NCI-H345 (cell line): ENCODE measurements around the gene CHSY3.

Experiments used
- DNase-seq: peaks from one replicate; lab custom pipeline; 2025; lab: John Stamatoyannopoulos, UW

CHSY3 gene

DNA sequence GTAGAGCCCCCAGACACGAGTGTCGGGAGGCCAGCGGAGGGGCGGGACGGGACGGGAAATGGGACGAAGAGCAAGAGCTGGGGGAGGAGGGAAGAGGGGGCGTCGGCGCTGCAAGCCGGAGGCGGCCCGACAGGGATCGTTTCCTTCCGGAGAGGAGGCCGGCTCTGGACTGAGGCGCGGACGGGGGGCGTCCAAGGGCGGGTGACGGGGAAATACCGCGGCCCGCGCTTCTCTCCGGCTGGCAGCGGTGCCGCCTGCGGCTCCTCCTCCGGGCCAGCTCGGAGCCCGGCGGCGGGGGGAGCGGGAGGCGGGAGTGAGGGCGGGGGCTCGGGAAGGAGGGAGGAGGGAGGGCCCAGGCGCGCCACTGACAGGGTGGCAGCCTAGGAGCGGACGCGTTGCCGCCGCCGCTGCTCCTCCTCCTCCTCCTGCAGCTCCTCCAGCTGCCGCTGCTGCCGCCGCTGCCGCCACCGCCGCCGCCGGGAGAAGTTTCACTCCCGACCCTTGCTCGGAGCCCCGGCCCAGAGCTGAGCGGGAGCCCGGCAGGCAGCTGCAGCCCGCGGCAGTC is at the start of gene CHSY3:
TSS of gene CHSY3 (plus strand) at position 364 of the 565 bp plus-strand sequence.
- DNase-seq = peak; percentile 16

DNA sequence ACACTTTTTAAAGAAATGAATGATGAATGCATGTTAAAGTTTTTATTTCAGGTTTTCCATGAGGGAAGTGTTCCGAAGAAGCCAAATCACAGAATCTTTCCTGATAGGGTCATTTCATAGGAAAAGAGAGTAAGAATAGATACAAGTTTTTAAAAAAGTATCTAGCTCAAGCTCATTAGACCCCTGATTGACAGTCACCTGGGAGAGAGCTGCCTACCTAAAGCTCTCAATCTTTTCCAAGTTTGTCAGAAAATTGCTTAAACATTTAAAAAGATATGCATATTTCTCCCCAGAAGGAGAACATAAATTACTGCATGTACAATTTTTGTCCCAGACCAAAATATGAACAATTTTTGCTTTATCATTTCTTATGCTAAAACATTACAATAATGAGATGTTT is 47.9 kb upstream of the CHSY3 start:
- DNase-seq = no peak

DNA sequence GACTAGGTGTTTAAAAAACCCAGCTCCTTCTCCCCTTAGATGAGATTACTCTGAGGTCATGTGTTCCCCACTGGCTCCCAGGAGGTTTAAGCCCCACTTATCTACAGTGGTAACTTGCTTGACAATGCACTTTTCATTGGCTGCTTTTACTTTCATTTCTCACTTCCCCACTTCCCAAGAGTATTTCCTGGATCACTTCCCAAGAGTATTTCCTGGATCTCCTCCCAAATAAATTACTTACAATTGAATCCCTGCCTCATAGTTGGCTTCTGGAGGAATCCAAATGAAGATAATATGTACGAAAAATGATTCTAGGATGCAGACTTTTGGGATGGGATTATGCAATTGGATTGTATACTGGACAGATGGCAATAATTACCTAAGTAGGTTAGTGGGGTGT is 47.1 kb upstream of the CHSY3 start:
- no peak for DNase-seq

DNA sequence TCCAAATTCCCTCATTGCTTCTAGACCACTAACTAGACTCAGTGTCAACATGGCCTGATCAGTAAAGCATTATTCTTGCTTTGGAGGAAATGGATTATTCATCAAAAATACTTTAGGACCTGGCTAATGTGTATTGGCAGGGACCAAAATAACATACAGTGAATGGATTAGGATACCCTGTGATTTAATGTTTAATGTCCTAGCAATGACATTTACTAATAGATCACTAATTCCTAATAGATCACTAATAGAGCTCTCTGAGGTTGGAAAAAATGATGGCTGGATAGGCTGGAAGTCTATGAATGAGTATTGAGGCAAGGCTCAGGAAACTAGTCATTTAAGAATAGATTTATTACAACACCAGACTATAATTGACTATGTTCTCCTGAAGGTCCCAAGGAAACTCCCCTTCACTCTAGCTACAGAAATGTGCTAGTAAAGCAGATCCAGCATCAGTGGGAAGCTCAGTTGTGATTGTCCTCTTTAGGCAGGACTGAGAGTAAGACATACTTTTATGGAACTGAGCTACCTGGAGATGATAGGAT is 46.1 kb upstream of the CHSY3 start:
- DNase-seq = no peak

DNA sequence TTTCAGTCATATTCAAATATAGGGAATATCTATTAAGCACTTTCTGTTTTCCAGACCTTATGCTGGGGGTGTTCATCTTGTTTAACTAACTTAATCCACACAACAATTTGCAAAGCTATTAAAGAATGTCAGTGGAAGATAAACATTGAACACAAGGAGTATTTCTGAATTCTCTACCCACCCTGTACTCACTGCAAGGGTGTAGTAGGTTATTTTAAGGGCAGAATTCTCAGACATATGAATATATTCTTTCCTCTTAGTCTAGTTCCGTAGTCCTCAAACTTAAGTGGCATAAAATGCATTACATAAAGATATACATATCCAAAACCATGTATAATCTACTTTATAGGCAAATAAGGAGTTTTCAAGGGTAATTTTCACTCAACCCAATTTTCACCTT is 19.9 kb upstream of the CHSY3 start:
- DNase-seq = no peak

DNA sequence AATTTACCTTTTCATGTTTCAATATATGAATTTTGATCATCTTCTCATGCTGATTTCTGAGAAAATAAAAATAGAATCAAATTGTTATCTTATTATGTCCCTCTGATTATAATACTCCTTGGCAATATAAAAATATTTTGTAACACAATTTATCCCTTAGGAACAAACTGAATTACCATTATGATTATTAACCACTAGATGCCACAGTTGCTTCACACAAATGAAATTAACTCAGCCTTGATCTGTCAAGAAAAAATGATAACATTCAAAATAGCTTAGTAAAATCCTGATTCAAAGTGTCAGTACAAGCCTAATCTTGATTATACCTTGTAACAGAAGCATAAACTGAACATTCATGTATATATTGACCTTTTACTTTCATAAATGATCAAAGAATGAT is 4.8 kb upstream of the CHSY3 start:
- DNase-seq = no peak

DNA sequence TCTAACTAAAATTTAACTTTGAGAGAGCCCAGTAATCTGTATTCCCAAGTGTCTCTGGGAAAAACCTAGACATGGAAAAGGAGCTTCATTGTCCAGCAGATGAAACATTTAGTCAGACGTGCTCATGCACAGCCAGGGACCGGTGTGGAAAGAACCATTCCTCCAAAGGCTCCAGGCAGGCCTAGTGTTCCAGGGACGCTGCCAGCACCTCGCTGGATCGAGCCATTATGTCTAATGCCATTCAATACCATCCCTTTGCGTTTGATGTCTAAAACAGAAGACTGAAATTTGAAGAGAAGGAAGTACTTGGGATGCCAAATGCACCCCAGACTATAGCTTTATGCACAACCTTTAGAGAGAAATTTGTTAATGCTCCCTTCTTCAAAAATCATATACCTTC is 1.4 kb upstream of the CHSY3 start:
- no peak for DNase-seq

DNA sequence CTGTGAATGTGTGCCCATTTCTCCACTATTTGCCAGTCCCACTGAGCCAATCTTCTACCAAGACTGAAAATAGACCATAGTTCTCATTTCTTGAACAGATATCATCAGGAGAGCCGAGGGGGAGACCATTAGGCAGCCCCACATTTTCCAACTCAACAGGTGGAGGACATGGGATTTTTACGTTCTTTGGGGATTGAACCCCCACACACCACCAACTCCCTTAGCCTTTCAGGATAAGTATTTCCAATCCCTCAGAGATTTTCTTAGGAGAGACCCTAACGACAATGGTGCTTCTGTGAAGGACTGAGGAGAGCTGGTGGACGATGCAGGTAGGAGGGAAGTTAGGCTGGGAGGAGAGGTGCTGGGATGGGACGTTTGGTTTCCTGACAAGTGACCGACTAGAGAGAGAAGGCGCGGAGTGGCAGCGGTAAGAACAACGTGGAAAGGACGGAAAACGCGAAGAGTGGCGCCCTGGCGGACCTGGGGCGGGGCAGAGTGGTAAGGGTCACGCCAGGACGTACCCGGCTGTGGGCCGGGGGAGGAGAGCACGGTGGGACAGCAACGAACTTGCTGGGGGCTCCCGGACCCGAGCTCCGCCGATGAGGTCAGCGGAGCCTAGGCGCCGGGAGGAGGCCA is 681 bp upstream of the CHSY3 start:
- no peak for DNase-seq

DNA sequence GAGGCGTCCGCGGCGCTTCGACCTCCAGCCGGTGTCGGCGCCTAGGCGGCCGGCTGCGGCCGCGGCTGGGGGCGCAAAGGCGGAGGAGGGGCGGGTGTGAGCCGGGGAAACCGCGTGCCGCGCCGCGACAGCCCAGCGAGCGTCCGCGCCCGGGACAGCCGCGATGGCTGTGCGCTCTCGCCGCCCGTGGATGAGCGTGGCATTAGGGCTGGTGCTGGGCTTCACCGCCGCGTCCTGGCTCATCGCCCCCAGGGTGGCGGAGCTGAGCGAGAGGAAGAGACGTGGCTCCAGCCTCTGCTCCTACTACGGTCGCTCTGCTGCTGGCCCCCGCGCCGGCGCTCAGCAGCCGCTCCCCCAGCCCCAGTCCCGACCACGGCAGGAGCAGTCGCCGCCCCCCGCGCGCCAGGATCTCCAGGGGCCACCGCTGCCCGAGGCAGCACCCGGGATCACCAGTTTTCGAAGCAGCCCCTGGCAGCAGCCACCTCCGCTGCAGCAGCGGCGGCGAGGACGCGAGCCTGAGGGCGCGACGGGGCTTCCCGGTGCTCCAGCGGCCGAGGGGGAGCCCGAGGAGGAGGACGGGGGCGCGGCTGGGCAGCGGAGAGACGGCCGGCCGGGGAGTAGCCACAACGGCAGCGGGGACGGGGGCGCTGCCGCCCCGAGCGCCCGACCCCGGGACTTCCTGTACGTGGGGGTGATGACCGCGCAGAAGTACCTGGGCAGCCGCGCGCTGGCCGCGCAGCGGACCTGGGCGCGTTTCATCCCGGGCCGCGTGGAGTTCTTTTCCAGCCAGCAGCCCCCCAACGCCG is 605 bp downstream of the CHSY3 start:
- no peak for DNase-seq

DNA sequence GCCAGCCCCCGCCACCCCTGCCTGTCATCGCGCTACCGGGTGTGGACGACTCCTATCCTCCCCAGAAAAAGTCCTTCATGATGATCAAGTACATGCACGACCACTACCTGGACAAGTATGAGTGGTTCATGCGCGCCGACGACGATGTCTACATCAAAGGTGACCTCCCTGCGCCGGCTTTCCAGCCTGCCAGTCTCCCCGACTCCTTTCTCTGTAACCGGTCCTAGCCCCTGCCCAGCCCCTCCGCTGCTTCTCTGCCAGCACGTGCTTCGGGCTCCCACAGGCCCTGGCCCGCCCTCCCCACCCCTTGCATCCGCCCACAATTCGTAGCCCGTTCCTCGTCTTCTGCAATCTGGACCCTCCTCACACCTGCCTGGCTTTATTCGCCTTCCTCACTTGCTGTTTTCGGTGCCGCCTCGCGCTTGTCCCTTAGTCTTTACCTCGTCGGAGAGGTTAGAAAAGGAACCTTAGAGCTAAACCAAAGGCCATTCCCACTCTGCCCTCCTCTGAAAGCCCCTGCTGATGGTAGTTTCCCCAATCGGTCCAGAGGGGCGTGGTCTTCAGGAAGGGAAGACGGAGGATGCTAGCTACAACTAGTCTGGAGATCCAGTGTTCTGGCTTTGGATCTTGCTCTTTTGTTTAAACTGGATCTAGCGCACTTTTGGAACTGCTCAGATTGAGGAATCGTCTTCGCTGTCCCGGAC is 1.4 kb downstream of the CHSY3 start:
- no peak for DNase-seq

DNA sequence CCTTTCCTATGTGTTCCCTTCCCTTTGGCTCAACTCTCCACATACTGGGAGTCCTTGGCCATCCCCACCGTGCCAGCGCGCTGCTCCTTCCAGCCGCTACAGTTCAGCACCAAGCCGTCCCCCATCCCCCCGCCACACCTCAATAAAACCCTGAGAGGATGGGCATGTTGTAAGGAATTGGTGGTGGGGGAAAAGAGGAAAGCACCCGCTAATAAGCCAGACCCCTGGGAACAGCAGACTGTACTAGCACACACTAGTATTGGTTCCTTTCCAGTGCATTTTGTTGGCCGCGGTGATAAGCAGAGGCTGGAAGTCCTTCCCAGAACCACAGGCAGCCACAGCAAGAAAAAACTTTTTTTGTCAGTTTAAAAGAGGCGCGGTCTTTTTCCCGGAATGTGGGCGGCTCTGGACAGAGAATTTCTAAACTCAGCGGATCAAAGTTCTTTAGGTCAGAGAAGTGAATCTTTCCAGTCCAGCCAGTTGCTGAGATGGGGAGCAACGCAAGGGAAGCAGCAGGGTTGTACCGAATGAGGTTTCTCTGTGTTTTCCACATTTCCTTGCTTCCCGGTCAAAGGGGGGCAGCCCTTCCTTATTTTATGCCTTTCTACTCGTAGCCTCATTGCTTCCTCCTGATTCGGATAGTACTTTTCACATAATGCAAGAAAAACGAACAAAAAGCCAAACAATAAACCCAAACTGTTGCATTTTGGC is 2.1 kb downstream of the CHSY3 start:
- DNase-seq = no peak

DNA sequence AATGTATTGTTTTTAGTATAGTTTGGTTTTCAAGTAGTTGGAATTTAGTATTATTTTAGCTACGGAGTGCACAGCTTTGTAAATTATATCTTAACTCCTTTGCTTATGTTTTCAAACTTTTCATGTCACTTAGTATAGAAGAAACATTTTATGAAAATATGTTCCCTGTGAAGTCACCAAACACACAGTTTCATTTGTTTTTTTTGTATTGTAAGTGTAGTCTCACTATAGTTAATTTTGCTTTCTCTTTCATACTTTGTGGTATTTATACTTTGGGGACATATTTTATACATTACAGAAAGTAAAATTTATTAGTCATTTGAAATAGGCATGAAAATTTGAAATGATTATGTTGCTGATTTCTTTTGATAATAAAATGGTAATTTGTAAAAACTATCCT is 5.0 kb downstream of the CHSY3 start:
- no peak for DNase-seq

DNA sequence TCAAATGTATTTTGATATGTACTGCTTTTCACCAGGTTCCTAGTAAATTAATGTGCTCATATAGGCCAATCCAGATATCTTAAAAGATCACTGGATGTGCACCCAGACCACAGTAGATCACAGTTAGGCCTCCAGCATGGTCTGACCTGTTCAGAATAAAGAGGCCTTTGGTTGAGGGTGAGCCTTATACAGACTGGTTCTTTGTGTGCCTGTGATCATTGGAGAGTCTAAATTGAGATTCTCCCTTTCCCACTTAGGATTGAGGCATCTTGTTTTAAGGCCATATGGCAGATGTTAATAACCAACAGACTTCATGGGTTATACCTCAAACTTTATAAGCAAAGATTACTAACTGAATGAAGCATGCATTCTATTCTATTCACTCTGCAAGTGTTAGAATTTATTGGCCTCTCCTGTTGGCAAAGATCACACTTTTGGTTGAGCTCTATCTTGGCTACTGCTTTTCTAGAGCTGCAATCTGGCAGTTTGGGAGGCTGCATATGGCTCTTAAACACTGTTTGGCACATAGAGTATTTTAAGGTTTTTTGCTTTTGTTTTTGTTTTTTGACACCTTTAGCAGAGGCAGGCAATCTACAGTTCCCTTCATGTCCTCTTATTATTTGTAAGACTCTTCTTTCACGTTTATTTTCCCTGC is 8.5 kb downstream of the CHSY3 start:
- no peak for DNase-seq

DNA sequence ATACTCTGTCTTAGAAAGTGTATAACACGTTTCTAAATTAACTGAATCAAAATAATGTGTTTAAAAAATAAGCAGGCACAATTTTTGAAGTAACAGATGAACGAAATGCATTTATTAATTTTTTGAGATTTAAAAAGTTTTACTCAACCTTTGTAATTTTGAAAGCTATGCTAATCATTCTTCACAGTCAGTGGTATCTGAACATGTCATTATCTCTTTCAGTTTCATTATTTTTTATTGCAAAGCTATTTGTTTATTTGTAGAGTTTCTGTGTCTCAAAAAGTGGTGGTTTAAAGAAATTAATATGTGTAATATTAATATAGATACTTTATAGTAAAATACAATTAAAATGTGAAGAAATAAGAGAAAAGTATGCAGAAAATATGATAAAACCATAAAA is 11.2 kb downstream of the CHSY3 start:
- no peak for DNase-seq

DNA sequence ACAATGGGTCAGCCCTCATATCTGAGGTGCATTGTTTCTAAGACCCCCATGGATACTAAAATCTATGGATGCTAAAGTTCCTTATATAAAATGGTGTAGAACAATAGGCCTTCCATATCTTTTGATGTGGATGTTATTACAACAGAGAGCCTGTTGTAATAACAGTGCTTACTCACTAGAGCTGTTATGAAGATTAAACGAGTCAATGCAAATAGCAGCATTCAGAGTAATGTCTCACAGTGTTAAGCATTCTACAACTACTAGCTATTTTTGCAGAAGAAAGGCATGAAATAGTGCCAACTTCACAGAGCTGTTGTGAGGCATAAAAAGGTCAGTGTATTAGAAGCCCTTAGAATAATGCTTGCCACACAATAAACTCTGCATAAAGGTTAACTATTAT is 13.0 kb downstream of the CHSY3 start:
- no peak for DNase-seq

DNA sequence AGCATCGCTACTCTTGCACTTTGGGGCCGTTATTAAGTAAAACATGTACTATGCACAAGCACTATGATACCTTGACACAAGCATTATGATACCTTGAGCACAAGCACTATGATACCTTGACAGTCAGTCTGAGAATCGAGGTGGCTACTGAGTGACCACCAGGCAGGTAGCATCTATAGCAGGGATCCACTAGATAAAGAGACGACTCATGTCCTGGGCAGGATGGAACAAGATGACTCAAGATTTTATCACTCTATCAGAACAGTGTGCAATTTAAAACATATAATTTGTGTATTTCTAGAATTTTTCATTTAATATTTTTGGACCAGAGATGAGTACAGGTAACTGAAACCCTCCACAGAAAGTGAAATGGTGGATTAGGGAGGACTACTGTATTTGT is 16.9 kb downstream of the CHSY3 start:
- DNase-seq = no peak

DNA sequence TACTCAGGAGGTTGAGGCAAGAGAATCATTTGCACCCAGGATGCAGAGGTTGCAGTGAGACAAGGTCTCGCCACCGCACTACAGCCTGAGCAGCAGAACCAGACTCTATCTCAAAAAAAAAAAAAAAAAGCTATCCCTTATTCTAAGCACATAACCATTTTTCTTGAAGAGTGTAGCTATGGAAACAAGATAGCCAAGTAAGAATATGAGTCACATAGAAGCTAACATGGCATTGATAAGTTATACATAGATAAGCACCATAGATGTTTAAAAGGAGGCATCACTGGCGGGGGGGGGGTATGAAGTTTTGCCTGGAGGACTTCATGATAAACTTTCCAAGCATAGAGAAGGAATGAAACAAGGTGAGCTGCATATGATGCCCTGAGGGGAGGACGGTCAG is 26.0 kb downstream of the CHSY3 start:
- no peak for DNase-seq

DNA sequence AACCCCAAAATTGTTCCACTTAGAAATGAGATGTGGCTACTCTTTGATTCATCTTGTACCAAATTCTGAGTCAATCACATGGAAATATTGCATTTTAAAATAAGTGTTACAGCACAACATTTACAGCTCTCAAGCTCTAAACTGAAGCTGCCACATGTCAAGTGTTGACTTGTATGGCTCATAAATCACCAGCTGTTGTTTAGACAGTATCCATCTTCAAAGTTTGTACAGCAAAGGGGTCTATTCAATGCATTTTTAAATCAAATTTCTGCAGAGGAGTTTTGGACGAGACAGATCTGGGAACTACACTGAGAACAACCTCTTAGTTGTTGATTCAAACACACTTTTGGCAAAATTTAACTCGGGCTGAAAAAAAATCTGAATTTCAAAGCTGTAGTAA is 31.4 kb downstream of the CHSY3 start:
- no peak for DNase-seq

DNA sequence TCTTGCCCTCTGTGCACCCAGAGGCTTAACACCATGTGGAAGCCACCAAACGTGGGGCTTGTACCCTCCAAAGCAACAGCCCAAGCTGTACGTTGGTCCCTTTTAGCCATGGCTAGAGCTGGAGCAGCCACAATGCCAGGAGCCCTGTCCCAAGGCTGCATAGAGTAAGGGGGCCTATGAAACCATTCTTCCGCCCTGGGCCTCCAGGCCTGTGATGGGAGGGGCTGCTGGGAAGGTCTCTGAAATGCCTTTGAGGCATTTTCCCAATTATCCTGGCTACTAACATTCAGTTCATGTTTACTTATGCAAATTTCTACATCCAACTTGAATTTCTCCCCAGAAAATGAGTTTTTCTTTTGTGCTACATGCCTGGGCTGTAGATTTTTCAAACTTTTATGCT is 33.8 kb downstream of the CHSY3 start:
- no peak for DNase-seq

DNA sequence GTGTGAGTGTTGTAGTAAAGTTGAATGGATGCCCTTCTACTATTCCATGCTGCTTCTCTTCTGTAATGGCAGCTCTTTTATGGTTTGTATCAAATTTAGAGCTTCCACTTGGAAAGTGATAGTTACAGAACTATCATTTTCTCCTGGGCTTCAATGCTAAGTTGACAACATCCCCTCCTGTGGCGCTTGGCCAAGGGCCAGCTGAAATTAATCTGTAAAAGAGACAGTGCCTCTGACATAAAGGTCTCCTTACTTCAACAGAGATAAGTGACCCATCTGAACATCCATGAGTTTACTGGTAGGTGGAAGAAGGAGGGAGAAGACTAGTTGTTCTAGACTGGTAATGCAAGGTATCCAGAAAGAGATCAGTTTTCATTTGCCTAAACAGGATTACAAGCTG is 39.7 kb downstream of the CHSY3 start:
- DNase-seq = no peak

DNA sequence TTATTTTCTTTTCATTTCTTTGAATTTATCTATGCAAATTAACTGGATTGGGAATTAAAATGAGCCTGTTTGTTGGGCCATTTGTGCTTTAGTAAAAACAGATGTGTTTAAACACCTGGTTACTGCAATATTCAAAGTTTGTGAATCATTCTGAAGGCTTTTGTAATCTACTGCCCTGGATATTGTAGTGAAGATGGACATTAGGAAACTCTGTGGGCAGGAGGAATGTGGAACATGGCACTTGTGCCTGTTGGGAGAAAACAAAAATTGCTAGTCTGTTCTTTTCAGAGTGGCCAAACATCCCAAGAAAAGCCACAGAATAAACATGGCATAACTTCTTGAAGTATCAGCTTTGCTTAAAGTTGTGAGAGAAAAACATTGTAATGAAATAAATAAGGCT is 40.8 kb downstream of the CHSY3 start:
- no peak for DNase-seq
